ENCODE data around the gene BRICD5. TPM values are rescaled to one million over a fixed set of nuclear protein-coding genes. Genes with fewer than 3 reads are reported as not detected.

Gene BRICD5
- total RNA-seq, 3 donors from 2014 or later: 8.4 to 12.3 (median 12.1) TPM

DNA sequence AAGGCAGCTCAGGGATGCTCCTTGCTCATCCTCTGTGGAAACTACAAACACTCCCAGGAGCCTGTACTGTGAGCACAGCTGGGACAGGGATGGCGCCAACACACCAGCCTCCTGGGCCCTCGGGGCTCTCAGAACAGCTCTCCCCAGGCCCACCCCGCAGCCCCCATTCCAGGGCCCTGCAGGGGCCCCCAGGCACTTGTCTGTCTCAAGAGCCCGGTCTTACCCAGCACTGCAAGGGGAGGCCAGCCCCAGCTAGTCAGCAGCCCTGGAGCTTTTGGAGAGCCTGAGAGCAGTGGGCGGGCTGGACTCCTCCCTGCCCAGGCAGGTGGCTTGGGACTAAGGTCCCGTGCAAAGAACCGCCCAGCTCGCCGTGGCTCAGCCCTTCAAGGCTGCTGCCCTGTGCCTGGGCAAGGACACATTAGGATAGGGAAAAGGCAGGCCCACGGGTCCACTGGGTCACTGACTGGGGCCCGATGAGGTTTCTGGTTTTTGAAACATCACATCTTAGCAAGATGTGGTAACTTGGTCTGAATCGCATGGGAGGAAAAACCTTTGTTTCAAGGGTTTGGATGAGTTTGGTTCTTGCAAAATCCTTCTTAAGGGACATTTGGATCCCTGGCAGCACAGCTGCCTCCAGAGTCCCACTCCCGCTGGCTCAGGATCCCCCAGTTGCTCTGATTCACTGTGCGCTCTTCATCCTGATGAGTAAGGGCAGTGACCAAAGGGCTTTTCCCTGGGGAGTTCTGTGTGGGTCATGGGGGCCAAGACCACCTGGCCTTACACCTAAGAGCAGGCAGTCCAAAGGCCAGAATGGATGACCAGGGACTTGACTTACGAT lies 28.4 kb upstream of the BRICD5 start:
- Histone ChIP-seq H3K4me1 (ENCODE audit: low read depth) (peaks cover 22% of the 10 kb centered on the region), H3K4me3 (no peak overlapping the region), H3K36me3 (ENCODE audit: low read depth) (no peaks in the 10 kb centered on the region), H3K9me3 (no peaks in the 10 kb centered on the region)
- intact Hi-C loops (cut with DNase I, micrococcal nuclease): no loop called here
- DNase-seq (peak in 1 of 3 donors; percentile 54), ATAC-seq (peak; percentile 50)
- TF ChIP-seq, protein P1, sequence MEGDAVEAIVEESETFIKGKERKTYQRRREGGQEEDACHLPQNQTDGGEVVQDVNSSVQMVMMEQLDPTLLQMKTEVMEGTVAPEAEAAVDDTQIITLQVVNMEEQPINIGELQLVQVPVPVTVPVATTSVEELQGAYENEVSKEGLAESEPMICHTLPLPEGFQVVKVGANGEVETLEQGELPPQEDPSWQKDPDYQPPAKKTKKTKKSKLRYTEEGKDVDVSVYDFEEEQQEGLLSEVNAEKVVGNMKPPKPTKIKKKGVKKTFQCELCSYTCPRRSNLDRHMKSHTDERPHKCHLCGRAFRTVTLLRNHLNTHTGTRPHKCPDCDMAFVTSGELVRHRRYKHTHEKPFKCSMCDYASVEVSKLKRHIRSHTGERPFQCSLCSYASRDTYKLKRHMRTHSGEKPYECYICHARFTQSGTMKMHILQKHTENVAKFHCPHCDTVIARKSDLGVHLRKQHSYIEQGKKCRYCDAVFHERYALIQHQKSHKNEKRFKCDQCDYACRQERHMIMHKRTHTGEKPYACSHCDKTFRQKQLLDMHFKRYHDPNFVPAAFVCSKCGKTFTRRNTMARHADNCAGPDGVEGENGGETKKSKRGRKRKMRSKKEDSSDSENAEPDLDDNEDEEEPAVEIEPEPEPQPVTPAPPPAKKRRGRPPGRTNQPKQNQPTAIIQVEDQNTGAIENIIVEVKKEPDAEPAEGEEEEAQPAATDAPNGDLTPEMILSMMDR (IDR thresholded peaks at IDR 0.05): no peak

DNA sequence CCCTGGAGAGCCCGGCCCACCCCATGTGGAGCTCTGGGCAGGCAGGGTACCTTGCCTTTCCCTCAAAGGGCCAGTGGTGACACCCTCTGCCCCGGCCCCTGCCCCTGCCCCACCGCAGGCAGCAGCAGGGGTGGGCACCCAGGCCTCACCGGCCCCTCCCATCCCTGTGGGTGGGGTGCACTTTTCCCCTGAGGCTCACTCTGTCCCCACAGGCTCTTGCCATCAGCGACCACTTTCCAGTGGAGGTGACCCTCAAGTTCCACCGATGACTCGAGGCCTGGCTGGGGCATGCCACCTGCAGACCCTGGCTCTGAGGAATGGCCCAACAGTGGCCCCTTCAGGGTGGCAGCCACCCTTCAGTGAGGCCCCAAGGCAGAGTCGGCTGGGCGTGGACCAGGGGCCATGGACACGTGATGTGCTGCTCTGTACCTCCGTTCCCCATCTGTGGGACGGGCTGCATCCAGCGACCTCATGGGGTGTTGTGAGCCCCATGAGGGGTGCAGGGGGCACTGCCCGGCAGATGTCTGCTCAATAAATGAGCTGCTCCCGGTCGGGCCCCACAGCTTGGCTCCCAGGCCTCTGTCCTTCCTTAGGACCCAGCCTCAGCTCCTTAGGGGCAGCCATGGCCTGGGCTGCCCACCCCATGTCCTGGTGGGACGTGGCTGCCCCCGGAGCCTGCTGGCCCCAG lies 27.6 kb upstream of the BRICD5 start:
- intact Hi-C loops (cut with DNase I, micrococcal nuclease): no loop called here
- Histone ChIP-seq H3K4me3 (no peak overlapping the region), H3K9me3 (no peaks in the 10 kb centered on the region), H3K4me1 (ENCODE audit: low read depth) (peaks cover 22% of the 10 kb centered on the region), H3K36me3 (ENCODE audit: low read depth) (no peaks in the 10 kb centered on the region)
- DNase-seq (no peak), ATAC-seq (peak; percentile 33)
- TF ChIP-seq, protein P1 (IDR thresholded peaks at IDR 0.05): no peak

DNA sequence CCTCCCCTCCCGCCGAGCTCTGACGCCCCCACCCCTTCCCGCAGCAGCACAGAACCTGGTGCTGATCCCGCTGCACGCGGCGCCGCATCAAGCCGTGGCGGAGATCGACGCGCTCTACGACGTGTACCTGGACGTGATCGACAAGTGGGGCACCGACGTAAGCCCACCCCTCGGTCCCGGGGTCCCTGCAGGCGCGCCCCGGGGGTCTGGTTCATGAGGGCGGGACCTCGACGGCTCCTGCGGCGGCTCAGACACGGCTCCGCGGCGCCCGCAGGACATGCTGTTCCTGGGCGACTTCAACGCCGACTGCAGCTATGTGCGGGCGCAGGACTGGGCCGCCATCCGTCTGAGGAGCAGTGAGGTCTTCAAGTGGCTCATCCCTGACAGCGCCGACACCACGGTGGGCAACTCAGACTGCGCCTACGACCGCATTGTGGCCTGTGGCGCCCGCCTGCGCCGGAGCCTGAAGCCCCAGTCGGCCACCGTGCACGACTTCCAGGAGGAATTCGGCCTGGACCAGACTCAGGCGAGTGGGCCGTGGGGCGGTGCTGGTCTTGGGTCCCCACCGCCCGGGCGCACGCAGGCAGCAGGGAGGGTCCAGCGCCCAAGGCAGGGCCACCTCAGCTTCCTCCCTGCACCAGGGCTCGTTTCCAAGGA lies 27.0 kb upstream of the BRICD5 start:
- peak; percentile 30 for ATAC-seq
- Histone ChIP-seq H3K4me1 (ENCODE audit: low read depth) (peaks cover 22% of the 10 kb centered on the region), H3K4me3 (no peak overlapping the region), H3K36me3 (ENCODE audit: low read depth) (no peaks in the 10 kb centered on the region), H3K9me3 (no peaks in the 10 kb centered on the region)
- intact Hi-C loops (cut with DNase I, micrococcal nuclease): no loop called here
- peak in 1 of 3 donors; percentile 48 for DNase-seq
- TF ChIP-seq, protein P1 (IDR thresholded peaks at IDR 0.05): no peak

DNA sequence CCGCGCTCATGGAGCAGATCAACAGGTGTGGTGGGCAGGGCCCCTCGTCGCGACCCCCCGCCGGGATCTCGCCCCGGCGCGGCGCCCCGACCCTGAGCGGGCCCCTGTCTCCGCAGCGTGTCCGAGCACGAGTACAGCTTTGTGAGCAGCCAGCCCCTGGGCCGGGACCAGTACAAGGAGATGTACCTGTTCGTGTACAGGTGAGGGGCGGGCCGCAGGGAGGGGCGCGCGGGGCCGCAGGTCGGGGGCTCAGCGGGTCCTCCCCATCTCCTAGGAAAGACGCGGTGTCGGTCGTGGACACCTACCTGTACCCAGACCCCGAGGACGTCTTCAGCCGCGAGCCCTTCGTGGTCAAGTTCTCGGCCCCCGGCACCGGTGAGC lies 26.4 kb upstream of the BRICD5 start:
- no peak overlapping the region for H3K4me3 ChIP-seq
- H3K4me1 ChIP-seq (ENCODE audit: low read depth): peaks cover 22% of the 10 kb centered on the region
- DNase-seq: no peak
- intact Hi-C loops (cut with DNase I, micrococcal nuclease): no loop called here
- H3K36me3 ChIP-seq (ENCODE audit: low read depth): peaks cover 3% of the 10 kb centered on the region
- no peaks in the 10 kb centered on the region for H3K9me3 ChIP-seq
- ATAC-seq: no peak
- TF ChIP-seq, protein P1 (IDR thresholded peaks at IDR 0.05): no peak

DNA sequence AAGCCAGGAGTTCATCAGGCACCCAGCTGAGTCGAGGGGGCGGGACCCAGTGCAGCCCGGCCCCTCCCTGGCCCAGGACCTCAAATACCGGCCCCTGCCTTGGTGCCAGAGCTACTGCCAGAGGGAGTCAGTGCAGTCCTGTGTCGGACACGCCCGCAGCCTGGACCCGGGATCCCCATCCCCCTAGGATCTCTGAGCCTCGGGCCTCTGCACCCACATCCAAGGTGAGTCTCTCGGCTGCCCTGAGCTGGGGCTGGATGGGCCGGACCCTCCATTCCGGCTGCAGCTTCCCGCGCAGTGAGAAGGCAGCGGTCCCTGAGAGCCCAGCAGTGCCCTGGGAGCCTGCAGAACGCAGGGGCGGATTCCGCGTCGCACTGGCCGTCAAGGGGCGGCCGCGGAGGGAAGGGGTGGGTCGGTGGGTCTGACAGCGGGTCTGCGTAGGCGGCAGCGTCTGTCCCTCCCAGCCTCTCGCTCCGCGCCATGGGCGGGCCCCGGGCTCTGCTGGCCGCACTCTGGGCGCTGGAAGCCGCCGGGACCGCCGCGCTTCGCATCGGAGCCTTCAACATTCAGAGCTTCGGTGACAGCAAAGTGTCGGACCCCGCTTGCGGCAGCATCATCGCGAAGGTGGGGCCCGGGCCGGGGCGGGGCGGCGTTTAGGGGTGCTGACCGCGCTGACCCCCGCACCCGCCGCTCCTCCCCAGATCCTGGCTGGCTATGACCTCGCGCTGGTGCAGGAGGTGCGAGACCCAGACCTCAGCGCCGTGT lies 25.9 kb upstream of the BRICD5 start, which contains the start of gene DNASE1L2:
Gene DNASE1L2 (plus strand): TSS at position 108 of the 765 bp plus-strand sequence. CDS start 373 bp downstream, at position 481.
- peak; percentile 48 for ATAC-seq
- Histone ChIP-seq H3K4me3 (no peak within 1 kb of the TSS), H3K9me3 (no peaks in the 10 kb centered on the region), H3K4me1 (ENCODE audit: low read depth) (peaks cover 22% of the 10 kb centered on the region), H3K36me3 (ENCODE audit: low read depth) (peaks cover 3% of the 10 kb centered on the region)
- intact Hi-C loops (cut with DNase I, micrococcal nuclease): no loop called here
- TF ChIP-seq, protein P1 (IDR thresholded peaks at IDR 0.05): no peak
- DNase-seq: peak in 1 of 3 donors; percentile 52

Data from mucosa of descending colon (tissue), 3 donors.